Brain pericyte (primary cell): Measurements from ENCODE around the gene SHOX.
"Not testable (repeated sequence)": the region's sequence is repeated elsewhere in the genome, so short reads cannot be mapped to it uniquely, and the experiment has no call there.

Experiments used
- DNase-seq: peaks from one replicate; pipeline ENCODE4 v3.0.0-alpha.2; 2012; ENCODE audit warnings: low read depth, low spot score

Gene SHOX

DNA sequence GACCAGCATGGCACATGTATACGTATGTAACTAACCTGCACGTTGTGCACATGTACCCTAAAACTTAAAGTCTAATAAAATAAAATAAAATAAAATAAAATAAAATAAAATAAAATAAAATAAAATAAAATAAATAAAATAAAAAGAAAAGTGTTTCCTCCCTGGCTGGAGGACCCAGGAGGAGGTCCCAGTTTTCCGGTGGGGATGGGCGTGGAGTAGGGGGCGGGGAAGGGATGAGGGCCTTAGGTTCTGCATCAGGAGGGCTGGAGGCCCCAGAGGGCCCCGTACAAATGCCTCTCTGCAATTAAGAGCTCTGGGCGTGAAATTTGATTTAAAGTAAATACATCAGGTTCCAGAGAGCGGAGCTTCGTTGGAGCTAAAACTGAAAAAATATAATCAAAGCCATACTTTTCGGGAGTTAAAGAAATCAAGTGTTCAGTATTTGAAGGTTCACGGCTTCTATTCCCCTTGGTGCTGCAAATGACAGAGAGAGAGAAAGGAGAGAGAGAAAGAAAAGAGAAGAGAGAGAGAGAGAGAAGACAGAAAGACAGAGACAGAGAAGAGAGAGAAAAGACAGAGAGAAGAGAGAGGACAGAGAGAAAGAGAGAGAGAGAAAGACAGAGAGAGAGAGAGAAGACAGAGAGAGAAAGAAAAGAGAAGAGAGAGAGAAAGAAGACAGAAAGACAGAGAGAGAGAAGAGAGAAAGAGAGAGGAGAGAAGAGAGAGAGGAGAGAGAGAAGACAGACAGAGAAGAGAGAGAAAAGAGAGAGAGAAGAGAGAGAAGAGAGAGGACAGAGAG lies 8.7 kb upstream of the SHOX start:
- no peak for DNase-seq

DNA sequence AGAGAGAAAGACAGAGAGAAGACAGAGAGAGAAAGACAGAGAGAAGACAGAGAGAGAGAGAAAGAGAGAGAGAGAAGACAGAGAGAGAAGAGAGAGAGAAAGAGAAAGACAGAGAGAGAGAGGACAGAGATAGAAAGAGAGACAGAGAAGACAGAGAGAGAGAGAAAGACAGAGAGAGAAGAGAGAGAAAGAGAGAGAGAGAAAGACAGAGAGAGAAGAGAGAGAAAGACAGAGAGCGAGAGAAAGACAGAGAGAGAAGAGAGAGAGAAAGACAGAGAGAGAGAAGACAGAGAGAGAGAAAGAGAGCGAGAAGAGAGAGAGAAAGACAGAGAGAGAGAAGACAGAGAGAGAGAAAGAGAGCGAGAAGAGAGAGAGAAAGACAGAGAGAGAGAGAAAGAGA lies 7.8 kb upstream of the SHOX start:
- DNase-seq = not testable (repeated sequence)

DNA sequence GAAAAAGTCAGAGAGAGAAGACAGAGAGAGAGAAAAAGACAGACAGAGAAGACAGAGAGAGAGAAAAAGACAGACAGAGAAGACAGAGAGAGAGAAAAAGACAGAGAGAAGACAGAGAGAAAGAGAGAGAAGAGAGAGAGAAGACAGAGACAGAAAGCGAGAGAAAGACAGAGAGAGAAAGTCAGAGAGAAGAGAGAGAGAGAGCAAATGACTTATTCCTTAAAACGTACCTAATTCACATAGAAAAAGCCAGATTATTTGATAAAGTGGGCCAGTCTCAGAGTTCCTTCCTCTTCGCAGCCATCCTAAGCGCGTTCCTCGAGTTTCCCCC lies 7.4 kb upstream of the SHOX start:
- DNase-seq = no peak

DNA sequence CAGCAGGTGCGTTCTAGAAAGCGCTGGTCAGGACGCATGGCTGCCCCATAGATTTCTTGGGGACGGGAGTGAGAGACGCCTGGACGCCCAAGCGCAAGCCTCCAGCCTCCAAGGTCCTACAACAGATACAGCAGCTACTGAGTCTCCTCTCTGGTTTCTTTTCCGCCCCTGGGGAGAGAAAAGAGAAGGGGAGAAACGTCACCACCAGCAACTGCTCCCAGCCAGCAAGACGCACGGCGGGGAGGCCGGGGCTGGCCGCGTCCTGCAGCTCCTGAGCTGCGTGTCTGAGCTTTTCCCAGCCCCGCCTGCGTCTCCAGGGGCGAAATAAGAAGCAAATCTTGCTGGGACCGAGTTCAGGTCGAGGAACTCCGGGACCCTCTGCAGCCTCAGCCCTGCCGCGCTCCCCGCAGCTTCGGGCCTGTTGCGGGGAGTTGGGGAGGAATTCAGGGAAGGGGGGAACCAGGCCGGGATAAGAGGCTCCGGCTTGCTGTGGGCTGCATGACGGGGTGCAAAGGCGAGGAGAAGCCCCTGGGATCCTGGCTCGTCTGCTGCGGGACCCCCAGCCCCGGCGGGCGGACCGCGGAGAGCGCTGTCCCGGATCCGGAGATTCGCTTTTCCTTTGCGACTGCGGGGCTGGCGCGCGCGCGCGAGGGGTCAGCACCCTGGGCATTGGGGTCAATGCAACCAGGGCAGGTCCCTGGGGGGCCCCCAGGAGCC lies 6.8 kb upstream of the SHOX start:
- no peak for DNase-seq

DNA sequence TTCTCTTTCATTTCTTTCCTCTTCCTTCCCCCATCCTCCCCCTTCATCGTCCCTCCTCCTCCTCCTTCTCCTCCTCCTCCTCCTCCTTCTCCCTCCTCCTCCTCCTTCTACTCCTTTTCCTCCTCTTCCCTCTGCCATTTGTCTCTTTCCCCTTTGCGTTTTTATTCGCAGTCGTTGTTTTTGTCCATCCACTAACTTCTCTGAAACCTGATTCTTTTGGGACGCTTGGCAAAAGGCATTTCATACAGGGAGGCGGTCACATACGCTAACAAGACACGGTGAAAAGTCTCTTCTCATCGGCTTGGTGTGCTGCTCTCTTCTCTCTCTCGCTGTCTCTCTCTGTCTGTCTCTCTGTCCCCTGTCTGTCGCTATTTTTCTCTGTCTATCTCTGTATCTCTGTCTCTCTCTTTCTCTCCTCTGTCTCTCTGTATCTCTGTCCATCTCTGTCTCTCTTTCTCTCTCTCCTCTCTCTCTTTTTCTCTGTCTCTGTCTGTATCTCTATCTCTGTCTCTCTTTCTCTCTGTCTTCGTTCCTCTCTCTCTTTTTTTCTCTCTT lies 5.4 kb upstream of the SHOX start:
- no peak for DNase-seq

DNA sequence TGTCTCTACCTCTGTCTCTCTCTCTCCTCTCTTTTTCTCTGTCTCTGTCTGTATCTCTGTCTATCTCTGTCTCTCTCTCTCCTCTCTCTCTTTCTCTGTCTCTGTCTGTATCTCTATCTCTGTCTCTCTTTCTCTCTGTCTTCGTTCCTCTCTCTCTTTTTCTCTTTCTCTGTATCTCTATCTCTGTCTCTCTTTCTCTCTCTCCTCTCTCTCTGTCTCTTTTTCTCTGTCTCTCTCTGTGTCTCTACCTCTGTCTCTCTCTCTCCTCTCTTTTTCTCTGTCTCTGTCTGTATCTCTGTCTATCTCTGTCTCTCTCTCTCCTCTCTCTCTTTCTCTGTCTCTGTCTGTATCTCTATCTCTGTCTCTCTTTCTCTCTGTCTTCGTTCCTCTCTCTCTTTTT lies 4.5 kb upstream of the SHOX start:
- not testable (repeated sequence) for DNase-seq

DNA sequence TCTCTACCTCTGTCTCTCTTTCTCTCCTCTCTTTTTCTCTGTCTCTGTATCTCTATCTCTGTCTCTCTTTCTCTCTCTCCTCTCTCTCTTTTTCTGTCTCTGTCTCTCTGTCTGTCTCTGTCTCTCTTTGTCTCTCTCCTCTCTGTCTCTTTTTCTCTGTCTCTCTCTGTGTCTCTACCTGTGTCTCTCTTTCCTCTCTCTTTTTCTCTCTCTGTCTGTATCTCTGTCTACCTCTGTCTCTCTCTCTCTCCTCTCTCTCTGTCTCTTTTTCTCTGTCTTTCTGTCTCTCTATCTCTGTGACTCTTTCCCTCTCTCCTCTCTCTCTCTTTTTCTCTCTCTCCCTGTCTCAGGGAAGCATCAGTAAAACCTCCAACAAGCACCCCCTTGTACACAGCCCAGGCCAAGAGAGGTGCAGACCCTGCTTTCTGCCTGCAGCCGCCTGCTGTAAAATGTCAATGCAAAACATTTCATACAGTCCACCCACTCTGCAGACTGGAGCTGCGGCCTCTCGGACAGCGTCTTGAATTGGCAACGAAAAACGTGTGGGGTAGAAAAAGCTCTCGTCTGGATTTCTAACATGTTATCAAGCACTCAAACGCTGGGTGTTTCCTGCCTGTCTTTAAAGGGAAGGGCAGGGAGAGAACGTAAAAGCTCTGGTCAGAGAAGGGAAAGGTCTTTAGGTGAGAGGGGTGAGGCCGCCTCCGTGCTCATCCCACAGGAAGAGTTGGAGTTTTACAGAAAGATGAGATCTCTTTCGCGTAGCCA lies 3.7 kb upstream of the SHOX start:
- no peak for DNase-seq

DNA sequence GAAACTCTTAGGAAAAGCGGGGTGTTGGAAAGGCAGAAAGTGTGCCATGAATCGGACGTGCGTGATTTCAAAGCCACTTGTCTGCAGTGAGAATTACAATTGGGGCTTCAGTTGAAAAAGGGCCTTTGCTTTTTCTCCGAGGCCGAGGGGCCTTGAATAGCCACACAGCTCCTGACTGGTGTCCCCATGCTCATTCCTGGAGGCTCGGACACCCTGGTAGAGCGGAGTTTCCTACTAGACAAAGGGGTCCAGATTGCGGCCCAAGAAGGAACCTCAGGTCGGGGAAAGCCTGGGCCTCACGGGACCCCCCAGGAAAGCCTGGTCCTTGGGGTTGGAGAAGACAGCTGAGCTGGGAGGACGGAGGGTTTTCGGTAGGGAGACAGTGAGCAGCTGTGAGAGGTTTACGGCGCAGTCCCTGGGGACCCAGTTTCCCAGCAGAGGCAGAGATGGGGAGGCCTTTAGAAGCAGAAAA lies 3.0 kb upstream of the SHOX start:
- DNase-seq = no peak

DNA sequence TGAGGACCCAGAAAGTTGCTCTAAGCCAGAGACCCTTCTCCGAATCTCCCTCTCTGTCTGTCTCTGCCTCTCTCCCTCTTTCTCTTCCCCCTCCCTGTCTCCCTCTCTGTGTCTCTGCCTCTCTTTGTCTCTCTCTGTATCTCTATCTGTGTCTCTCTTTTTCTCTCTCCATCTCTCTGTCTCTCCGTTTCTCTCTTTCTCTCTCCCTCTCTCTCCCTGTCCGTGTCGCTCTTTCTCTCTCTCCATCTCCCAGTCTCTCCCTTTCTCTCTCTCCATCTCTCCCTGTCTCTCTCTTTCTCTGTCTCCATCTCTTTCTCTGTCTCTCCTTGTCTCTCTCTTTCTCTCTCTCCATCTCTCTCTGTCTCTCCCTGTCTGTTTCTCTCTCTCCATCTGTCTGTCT lies 2.6 kb upstream of the SHOX start:
- DNase-seq = no peak

DNA sequence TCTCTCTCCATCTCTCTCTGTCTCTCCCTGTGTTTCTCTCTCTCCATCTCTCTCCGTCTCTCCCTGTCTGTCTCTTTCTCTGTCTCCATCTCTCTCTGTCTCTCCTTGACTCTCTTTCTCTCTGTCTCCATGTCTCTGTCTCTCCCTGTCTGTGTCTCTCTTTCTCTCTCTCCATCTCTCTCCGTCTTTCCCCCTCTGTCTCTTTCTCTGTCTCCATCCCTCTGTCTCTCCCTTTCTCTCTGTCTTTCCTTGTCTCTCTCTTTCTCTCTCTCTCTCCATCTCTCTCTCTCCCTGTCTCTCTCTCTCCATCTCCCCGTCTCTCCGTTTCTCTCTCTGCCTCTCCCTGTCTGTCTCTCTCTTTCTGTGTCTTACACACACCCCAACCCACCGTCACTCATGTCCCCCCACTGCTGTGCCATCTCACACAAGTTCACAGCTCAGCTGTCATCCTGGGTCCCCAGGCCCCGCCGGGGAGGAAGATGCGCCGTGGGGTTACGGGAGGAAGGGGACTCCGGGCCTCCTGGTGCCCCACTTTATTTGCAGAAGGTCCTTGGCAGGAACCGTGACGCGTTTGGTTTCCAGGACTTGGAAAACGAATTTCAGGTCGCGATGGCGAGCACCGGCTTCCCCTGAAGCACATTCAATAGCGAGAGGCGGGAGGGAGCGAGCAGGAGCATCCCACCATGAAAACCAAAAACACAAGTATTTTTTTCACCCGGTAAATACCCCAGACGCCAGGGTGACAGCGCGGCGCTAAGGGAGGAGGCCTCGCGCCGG lies 1.2 kb upstream of the SHOX start:
- no peak for DNase-seq

DNA sequence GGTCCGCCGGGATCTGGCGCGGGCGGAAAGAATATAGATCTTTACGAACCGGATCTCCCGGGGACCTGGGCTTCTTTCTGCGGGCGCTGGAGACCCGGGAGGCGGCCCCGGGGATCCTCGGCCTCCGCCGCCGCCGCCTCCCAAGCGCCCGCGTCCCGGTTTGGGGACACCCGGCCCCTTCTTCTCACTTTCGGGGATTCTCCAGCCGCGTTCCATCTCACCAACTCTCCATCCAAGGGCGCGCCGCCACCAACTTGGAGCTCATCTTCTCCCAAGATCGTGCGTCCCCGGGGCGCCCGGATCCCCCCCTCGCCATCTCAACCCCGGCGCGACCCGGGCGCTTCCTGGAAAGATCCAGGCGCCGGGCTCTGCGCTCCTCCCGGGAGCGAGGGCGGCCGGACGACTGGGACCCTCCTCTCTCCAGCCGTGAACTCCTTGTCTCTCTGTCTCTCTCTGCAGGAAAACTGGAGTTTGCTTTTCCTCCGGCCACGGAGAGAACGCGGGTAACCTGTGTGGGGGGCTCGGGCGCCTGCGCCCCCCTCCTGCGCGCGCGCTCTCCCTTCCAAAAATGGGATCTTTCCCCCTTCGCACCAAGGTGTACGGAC lies 482 bp upstream of the SHOX start:
- no peak for DNase-seq

DNA sequence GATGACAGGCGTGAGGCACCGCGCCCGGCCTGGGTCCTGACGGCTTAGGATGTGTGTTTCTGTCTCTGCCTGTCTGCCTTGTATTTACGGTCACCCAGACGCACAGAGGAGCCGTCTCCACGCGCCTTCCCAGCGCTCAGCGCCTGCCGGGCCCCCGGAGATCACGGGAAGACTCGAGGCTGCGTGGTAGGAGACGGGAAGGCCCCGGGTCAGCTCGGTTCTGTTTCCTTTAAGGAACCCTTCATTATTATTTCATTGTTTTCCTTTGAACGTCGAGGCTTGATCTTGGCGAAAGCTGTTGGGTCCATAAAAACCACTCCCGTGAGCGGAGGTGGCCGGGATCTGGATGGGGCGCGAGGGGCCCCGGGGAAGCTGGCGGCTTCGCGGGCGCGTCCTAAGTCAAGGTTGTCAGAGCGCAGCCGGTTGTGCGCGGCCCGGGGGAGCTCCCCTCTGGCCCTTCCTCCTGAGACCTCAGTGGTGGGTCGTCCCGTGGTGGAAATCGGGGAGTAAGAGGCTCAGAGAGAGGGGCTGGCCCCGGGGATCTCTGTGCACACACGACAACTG lies 1.3 kb downstream of the SHOX start:
- DNase-seq = no peak

DNA sequence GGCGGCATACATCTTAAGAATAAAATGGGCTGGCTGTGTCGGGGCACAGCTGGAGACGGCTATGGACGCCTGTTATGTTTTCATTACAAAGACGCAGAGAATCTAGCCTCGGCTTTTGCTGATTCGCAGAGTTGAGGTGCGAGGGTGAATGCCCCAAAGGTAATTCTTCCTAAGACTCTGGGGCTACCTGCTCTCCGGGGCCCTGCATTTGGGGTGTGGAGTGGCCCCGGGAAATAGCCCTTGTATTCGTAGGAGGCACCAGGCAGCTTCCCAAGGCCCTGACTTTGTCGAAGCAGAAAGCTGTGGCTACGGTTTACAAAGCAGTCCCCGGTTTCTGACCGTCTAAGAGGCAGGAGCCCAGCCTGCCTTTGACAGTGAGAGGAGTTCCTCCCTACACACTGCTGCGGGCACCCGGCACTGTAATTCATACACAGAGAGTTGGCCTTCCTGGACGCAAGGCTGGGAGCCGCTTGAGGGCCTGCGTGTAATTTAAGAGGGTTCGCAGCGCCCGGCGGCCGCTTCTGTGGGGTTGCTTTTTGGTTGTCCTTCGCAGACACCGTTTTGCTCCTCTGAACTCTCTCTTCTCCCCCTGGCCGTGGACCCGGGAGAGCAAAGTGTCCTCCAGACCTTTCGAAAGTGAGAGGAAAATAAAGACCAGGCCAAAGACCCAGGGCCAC lies 1.9 kb downstream of the SHOX start:
- DNase-seq = no peak

DNA sequence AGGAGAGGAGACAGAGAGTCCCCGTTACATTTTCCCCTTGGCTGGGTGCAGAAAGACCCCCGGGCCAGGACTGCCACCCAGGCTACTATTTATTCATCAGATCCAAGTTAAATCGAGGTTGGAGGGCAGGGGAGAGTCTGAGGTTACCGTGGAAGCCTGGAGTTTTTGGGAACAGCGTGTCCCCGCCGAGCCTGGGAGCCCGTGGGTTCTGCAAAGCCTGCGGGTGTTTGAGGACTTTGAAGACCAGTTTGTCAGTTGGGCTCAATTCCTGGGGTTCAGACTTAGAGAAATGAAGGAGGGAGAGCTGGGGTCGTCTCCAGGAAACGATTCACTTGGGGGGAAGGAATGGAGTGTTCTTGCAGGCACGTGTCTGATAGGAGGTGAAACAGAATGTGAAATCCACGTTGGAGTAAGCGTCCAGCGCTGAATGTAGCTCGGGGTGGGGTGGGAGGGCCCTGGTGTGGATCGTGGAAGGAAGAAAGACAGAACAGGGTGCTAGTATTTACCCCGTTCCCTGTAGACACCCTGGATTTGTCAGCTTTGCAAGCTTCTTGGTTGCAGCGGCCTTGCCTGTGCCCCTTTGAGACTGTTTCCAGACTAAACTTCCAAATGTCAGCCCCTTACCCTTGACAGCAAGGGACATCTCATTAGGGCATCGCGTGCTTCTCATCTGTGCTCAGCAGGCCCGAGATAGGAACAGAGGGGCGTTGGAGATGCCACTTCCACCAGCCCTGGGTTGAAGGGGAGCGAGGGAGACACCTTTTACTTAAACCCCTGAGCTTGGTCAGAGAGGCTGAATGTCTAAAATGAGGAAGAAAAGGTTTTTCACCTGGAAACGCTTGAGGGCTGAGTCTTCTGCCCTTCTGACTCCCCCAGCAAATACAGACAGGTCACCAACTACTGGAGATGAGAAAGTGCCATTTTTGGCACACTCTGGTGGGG lies 2.7 kb downstream of the SHOX start:
- DNase-seq = no peak

DNA sequence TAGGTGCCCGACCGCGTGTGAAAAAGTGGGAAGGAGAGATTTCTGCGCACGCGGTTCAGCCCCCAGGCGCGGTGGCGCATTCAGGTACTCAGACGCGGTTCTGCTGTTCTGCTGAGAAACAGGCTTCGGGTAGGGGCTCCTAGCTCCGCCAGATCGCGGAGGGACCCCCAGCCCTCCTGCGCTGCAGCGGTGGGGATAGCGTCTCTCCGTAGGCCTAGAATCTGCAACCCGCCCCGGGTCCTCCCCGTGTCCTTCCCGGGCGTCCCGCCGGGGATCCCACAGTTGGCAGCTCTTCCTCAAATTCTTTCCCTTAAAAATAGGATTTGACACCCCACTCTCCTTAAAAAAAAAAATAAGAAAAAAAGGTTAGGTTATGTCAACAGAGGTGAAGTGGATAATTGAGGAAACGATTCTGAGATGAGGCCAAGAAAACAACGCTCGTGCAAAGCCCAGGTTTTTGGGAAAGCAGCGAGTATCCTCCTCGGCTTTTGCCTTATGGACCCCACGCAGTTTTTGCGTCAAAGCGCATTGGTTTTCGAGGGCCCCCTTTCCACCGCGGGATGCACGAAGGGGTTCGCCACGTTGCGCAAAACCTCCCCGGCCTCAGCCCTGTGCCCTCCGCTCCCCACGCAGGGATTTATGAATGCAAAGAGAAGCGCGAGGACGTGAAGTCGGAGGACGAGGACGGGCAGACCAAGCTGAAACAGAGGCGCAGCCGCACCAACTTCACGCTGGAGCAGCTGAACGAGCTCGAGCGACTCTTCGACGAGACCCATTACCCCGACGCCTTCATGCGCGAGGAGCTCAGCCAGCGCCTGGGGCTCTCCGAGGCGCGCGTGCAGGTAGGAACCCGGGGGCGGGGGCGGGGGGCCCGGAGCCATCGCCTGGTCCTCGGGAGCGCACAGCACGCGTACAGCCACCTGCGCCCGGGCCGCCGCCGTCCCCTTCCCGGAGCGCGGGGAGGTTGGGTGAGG lies 3.7 kb downstream of the SHOX start:
- DNase-seq = no peak

DNA sequence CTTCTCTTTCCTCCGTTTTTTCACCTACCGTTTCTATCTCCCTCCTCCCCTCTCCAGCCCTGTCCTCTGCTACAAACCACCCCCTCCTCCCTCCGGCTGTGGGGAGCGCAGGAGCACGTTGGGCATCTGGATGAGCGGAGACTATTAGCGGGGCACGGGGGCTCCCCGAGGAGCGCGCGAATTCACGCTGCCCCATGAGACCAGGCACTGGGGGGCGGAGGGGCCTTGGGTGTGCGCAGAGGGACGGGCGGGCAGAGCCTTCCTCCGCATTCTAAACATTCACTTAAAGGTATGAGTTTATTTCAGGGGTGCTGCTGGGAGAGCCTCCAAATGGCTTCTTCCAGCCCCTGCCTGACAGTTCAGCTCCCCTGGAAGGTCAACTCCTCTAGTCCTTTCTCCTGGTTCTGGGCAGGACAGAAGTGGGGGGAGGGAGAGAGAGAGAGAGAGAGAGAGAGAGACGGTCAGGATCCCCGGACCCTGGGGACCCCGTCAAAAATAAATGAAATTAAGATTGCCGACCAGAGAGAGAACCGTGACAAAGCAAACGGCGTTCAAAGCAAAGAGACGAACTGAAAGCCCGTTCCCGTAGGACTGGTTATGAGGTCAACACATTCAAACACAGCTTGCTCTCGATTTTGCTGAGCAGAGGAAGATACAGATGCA lies 5.0 kb downstream of the SHOX start:
- no peak for DNase-seq

DNA sequence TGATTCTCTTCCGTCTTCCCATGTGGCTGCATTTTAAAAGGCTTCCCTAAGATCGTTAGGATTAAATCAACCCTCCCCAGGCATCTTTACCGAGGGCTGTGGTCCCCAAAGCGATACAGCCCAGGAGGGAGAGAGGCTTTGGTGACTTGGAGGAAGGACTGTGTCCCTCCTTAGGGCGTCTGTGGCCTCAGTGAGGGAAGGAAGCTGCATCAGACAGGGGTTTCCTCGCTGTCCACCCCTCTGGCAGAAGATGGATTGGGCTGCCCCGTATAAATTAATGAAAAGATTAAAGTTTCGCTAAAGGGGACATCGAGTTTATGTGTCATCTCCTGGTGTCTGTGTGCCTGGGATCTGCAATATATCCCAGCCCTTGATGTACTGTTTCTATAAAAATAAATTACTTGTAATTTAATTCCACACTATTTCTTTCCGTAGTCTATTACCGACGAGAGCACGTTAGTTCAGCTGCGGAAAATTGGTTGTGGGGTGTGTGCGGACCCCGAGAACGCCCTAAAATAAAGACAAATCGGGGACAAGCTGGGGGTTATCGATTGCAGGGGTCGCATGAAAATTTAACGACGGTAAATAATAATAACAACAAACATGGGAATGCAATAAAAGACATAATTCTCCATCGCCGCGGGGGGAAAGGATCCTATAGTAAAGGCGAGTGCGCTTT lies 6.5 kb downstream of the SHOX start:
- no peak for DNase-seq
